T-helper 17 cell (primary cell): ENCODE results near the gene TTC29. TPM values are rescaled to one million over a fixed set of nuclear protein-coding genes. Genes with fewer than 3 reads are reported as not detected.
"Not testable (repeated sequence)": the region's sequence is repeated elsewhere in the genome, so short reads cannot be mapped to it uniquely, and the experiment has no call there.

Experiments used
- ATAC-seq: fragments of 150-1000 bp; cut with Tn5 transposase; 2 replicates; pipeline ENCODE4 v1.10.0; 2021; ENCODE audit warnings: mild to moderate bottlenecking, moderate library complexity
- DNase-seq, 3 donors: peaks; one replicate each; pipeline versions ENCODE4 v3.0.0 to v3.0.0-alpha.2; 2020 to 2021
- H3K9me3 ChIP-seq: one replicate; pipeline ENCODE4 v1.7.0; 2013; ENCODE audit warnings: low read length, mild to moderate bottlenecking; ENCODE audit not compliant: control insufficient read depth, poor library complexity, severe bottlenecking
- H3K27ac Mint-ChIP-seq: one replicate; pipeline ENCODE4 v1.8.0; 2022; ENCODE audit warnings: mild to moderate bottlenecking, moderate library complexity, mixed read lengths
- H3K27me3 Mint-ChIP-seq: one replicate; pipeline ENCODE4 v1.8.0; 2022; ENCODE audit warnings: mixed read lengths
- H3K36me3 Mint-ChIP-seq: one replicate; pipeline ENCODE4 v1.8.0; 2022; ENCODE audit warnings: low read depth, mixed read lengths
- H3K4me1 Mint-ChIP-seq: one replicate; pipeline ENCODE4 v1.8.0; 2022; ENCODE audit warnings: mild to moderate bottlenecking, mixed read lengths
- H3K4me3 Mint-ChIP-seq: one replicate; pipeline ENCODE4 v1.8.0; 2022; ENCODE audit warnings: mild to moderate bottlenecking, moderate library complexity, mixed read lengths
- total RNA-seq, 4 donors: library from RNA in 2 of 4; stranded (reverse) in 2 of 4; gene quantifications; one replicate each; pipeline ENCODE4 v1.2.3 and lab custom pipeline; 2022 to 2026

TTC29 gene
- total RNA-seq, 2 donors from 2014 or later = not detected

DNA sequence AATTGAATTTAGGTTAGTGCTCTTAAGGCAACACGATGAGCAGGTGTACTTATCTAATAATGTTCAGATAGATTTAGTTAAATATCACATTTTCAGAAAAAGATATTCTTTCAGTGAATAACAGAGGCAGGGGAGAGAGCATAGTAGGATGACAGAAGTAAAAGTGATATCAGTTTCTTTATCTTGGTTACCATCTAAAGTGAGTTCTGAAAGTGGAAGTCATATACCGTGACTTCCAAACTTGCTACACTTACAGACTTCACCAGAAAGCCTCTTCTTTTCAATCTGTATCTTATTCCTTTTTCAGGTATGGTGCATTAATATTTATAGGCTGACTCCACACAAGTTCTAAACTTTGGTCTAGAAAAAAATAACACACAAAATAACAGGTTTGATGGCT lies 182.1 kb downstream of the TTC29 start:
- no peak overlapping the region for H3K27ac Mint-ChIP-seq
- DNase-seq (no peak), ATAC-seq (no peak)
- no peaks in the 10 kb centered on the region for H3K4me1 Mint-ChIP-seq
- H3K36me3 Mint-ChIP-seq = no peaks in the 10 kb centered on the region
- H3K9me3 ChIP-seq = no peaks in the 10 kb centered on the region
- peaks cover 6% of the 10 kb centered on the region for H3K27me3 Mint-ChIP-seq
- no peak overlapping the region for H3K4me3 Mint-ChIP-seq

DNA sequence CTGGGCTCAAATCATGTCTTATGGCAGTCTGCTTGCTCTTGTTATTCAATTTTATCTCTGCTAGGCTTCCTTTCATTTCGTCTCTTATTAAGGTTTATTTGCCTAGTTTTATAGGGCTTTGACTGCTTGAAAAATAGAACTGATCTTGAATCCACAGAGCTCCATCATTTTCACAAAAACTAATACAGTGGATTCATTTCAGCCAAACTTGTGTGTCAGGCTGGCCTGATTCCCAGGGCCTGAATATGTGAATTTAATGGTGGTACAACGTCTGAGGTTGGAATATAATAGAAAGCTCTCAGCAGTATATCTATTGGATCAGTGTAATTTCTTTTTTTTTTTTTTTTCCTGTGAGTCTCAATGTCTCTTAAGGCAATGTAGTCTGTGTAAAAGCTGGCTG lies 183.6 kb downstream of the TTC29 start:
- Mint-ChIP-seq H3K36me3 (no peaks in the 10 kb centered on the region), H3K27me3 (peaks cover 6% of the 10 kb centered on the region), H3K4me3 (no peak overlapping the region), H3K4me1 (no peaks in the 10 kb centered on the region), H3K27ac (no peak overlapping the region)
- DNase-seq (no peak), ATAC-seq (no peak)
- H3K9me3 ChIP-seq = no peaks in the 10 kb centered on the region

DNA sequence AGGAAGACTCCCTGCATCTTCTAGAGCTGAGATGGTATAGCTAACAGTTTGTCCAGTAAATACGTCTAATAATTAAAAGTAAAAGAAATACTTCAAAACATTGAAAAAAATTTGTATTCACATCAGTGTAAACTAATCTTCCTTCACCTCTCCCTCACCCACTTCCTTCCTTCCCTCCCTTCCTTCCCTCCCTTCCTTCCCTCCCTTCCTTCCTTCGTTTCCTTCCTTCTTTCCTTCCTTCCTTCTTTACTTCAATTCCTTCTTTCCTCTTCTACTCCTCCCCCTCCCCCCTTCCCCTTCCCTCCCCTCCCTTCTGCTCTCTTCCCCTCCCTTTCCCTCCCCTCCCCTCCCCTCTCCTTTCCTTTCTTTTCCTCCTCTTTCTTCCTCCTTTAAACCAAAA lies 203.2 kb downstream of the TTC29 start:
- Mint-ChIP-seq H3K4me3 (no peak overlapping the region), H3K27me3 (no peaks in the 10 kb centered on the region), H3K27ac (no peak overlapping the region), H3K4me1 (no peaks in the 10 kb centered on the region), H3K36me3 (no peaks in the 10 kb centered on the region)
- H3K9me3 ChIP-seq = no peaks in the 10 kb centered on the region
- ATAC-seq = no peak
- DNase-seq = no peak

DNA sequence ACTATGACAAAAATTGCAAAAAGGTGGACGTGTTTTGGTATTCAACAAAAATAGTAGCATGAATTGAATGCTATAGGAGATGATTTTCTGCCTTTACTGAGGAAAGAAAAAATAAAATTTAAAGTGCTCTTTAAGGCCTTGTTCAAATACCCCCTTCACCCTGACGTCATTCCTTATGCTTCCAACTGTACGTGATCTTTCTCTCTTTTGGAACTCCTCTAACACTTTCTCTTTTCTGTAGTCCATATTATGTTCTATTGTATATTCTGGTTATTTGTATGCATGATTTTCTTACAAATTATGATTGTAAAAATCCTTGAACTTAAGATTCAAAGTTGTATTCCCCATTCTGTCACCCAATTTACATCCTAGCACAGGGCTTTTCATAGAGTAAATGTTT lies 206.5 kb downstream of the TTC29 start:
- Mint-ChIP-seq H3K27ac (no peak overlapping the region), H3K27me3 (no peaks in the 10 kb centered on the region), H3K36me3 (no peaks in the 10 kb centered on the region), H3K4me3 (no peak overlapping the region), H3K4me1 (no peaks in the 10 kb centered on the region)
- DNase-seq (no peak), ATAC-seq (no peak)
- no peaks in the 10 kb centered on the region for H3K9me3 ChIP-seq

DNA sequence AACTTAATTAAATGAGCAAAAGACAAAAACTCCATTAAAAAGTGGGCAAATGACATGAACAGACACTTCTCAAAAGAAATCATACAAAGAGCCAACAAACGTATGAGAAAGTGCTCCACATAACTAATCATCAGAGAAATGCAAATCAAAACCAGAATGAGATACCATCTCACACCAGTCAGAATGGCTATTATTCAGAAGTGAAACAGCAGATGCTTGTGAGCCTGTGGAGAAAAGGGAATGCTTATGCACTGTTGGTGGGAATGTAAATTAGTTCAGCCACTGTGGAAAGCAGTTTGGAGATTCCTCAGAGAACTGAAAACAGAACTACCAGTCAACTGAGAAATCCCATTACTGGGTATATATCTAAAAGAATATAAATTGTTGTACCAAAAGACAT lies 222.1 kb downstream of the TTC29 start:
- peaks cover 16% of the 10 kb centered on the region for H3K27me3 Mint-ChIP-seq
- not testable (repeated sequence) for H3K9me3 ChIP-seq, H3K4me1 Mint-ChIP-seq, DNase-seq, H3K4me3 Mint-ChIP-seq, H3K27ac Mint-ChIP-seq, ATAC-seq, H3K36me3 Mint-ChIP-seq

DNA sequence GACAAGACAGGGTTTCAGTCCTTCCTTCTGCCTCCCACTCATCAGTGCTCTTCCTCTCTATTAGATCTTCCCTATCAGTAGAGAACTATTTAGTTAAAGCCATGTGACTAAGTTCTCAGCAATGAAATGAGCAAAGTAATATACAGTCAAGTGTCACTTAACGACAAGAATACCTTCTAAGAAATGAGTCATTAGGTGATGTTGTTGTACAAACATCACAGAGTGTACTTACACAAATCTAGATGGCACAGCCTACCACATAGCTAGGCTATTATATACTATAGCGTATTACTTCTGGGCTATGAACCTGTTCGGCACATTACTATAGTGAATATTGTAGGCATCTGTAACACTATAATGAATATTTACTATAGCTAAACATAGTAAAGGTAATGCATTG lies 235.7 kb downstream of the TTC29 start:
- Mint-ChIP-seq H3K36me3 (no peaks in the 10 kb centered on the region), H3K4me3 (no peak overlapping the region), H3K27ac (no peak overlapping the region), H3K4me1 (no peaks in the 10 kb centered on the region), H3K27me3 (no peaks in the 10 kb centered on the region)
- ATAC-seq (no peak), DNase-seq (no peak)
- no peaks in the 10 kb centered on the region for H3K9me3 ChIP-seq

DNA sequence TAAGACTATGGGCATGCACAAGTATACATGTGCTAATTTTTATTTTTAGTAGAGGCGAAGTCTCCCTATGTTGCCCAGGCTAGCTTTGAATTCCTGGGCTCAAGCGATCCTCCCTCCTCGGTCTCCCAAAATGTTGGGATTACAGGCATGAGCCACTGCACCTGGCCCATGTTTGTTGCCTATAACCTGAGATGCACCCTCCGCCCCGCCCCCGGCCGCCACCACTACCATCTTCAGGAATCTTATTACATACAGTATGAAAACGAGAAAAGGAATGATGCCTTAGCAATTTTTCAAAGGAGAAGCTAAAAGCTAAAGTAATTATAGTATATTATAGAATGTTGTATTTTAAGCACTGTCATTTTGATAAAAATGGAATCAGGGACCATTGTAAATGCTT lies 245.8 kb downstream of the TTC29 start:
- no peaks in the 10 kb centered on the region for H3K36me3 Mint-ChIP-seq
- no peak for DNase-seq
- H3K27me3 Mint-ChIP-seq = no peaks in the 10 kb centered on the region
- no peak for ATAC-seq
- H3K4me3 Mint-ChIP-seq = no peak overlapping the region
- H3K4me1 Mint-ChIP-seq = no peaks in the 10 kb centered on the region
- no peak overlapping the region for H3K27ac Mint-ChIP-seq
- H3K9me3 ChIP-seq = no peaks in the 10 kb centered on the region

DNA sequence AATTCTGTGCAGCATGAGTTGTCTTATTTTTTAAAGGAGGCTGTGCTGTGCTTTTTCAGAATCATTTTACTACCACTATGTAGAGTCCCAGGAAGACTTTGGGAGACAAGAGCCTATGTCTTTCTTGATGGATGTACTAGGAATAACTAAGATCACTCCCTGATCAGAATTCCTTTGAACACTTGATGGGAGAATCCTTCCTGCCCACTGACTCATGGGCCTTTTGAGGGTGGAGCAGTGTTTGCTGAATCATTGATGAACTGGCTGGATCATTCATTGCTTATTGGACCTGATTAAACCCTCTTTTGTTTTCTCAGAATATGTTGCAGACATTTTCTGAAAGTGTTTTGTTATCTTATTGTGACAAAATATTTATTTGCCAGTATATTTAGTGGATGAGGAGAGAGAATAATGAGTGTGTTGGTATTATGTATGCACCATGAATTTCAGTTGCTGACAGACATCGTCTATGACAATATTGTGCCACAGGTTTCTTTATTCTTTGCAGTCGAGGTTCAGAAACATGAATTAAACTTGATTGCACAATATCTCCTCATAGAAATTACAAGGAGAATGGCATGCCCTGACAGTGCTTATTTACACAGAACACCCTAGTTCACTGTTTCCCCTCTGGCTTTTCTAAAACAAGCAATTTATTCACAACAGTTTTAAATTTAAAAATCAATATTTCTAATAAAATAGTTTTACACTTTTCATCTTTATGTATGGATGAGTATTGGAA lies 270.7 kb downstream of the TTC29 start:
- no peak for ATAC-seq
- DNase-seq = no peak
- H3K36me3 Mint-ChIP-seq = no peaks in the 10 kb centered on the region
- no peaks in the 10 kb centered on the region for H3K4me1 Mint-ChIP-seq
- H3K9me3 ChIP-seq = no peaks in the 10 kb centered on the region
- no peak overlapping the region for H3K4me3 Mint-ChIP-seq
- H3K27ac Mint-ChIP-seq = no peak overlapping the region
- H3K27me3 Mint-ChIP-seq = peaks cover 5% of the 10 kb centered on the region

DNA sequence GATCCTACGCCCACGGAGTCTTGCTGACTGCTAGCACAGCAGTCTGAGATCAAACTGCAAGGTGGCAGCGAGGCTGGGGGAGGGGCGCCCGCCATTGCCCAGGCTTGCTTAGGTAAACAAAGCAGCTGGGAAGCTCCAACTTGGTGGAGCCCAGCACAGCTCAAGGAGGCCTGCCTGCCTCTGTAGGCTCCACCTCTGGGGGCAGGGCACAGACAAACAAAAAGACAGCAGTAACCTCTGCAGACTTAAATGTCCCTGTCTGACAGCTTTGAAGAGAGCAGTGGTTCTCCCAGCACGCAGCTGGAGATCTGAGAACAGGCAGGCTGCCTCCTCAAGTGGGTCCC lies 281.7 kb downstream of the TTC29 start:
- not testable (repeated sequence) for H3K36me3 Mint-ChIP-seq, H3K9me3 ChIP-seq, H3K27ac Mint-ChIP-seq, ATAC-seq, H3K4me1 Mint-ChIP-seq, DNase-seq, H3K4me3 Mint-ChIP-seq
- H3K27me3 Mint-ChIP-seq = peaks cover 18% of the 10 kb centered on the region

DNA sequence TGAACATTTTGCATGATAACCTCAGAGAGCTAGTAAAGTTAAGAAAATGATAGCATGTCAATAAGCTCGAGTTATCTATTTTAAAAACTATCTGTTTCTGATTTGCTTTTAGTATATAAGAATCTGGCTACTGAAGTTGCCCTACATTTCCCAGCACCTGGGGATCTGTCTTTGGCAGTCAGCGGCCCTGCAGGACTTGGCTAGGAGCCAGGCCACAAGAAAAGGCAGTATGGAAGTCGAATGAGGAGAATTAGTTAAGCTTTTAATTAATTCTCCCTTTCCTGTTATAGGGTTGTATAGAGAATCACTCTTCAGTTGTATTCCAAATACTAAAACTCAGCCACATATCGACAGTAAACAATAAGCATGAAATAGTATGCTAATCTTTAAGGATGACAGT lies 284.3 kb downstream of the TTC29 start:
- no peak overlapping the region for H3K4me3 Mint-ChIP-seq
- DNase-seq (no peak), ATAC-seq (no peak)
- H3K9me3 ChIP-seq = no peaks in the 10 kb centered on the region
- H3K27ac Mint-ChIP-seq = no peak overlapping the region
- H3K36me3 Mint-ChIP-seq = no peaks in the 10 kb centered on the region
- no peaks in the 10 kb centered on the region for H3K4me1 Mint-ChIP-seq
- peaks cover 31% of the 10 kb centered on the region for H3K27me3 Mint-ChIP-seq
